ENCODE data around the gene HHAT. TPM values are rescaled to one million over a fixed set of nuclear protein-coding genes. Genes with fewer than 3 reads are reported as not detected.

HHAT gene
- total RNA-seq, 1 donor from 2014 or later: 2.9 TPM

DNA sequence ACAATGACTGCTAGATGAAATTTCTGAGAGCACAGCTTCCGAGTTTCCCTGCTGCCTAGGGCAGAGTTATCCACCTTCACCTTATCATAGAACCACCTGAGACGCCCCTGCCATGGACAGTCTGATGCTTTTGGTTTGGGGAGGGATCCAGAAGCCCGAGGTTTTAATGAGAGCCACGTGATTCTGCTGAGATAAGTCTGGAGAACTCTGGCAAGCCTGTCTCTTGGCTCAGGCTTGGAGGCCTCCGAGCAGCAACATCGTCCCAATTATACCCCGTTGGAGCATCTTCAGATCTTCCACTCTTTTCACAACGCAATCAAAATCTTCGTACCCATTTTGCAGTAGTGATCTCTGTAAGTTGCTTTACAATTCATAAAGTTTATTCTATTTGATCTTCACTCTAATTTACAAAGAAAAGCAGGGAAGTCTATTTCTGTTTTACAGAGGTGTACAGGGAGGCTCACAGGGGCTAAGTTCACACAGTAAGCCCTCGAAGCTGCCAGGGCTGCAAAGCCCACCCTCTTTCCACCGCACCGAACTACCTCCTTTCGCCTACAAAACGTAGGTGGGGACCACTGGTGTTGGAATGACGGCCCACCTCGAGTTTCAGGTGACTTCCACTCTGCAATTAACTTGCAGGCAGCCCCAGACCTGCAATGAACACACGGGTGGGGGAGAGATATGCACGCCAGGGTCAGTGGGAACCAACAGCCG is 513 bp upstream of the HHAT start:
- peak overlapping the region; percentile 69 for H3K4me3 ChIP-seq (ENCODE audit: low read depth, low read length)
- H3K27me3 ChIP-seq (ENCODE audit: control insufficient read depth, insufficient read depth, low read length): no peaks in the 10 kb centered on the region
- no peaks in the 10 kb centered on the region for H3K36me3 ChIP-seq (ENCODE audit: control insufficient read depth, insufficient read depth, low read length)
- DNase-seq (ENCODE audit: low read depth) (no peak), FAIRE-seq (no peak)
- TF ChIP-seq, protein P1, sequence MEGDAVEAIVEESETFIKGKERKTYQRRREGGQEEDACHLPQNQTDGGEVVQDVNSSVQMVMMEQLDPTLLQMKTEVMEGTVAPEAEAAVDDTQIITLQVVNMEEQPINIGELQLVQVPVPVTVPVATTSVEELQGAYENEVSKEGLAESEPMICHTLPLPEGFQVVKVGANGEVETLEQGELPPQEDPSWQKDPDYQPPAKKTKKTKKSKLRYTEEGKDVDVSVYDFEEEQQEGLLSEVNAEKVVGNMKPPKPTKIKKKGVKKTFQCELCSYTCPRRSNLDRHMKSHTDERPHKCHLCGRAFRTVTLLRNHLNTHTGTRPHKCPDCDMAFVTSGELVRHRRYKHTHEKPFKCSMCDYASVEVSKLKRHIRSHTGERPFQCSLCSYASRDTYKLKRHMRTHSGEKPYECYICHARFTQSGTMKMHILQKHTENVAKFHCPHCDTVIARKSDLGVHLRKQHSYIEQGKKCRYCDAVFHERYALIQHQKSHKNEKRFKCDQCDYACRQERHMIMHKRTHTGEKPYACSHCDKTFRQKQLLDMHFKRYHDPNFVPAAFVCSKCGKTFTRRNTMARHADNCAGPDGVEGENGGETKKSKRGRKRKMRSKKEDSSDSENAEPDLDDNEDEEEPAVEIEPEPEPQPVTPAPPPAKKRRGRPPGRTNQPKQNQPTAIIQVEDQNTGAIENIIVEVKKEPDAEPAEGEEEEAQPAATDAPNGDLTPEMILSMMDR (IDR thresholded peaks at IDR 0.05; ENCODE audit: insufficient read depth, low read length, severe bottlenecking): no peak

DNA sequence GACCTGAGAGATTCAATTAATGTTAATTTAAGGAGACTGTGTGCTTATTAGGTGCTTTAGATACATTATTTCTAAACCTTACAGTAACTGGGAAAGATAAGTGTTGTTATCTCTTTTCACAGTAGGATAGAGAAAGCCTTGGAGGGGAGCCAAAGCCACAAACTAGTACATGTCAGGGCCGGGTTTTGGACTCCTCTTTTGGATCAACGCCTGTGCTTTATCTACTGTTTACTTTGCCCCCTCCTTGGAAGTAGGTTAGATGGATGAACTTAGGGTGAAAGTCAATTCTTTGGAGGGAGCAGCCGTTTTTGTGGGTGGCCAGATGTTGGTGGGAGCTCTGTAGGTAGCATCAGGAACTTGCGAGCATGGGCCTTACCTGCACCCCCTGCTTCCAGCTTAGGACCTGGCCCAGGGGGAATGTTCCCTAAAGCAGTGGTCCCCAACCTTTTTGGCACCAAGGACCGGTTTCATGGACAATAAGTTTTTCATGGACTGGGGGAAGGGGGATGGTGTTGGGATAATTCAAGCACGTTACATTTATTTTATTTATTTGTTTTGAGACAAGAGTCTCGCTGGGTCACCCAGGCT is 1.7 kb downstream of the HHAT start:
- Histone ChIP-seq H3K27me3 (ENCODE audit: control insufficient read depth, insufficient read depth, low read length) (no peaks in the 10 kb centered on the region), H3K4me3 (ENCODE audit: low read depth, low read length) (no peak overlapping the region)
- no peak for FAIRE-seq

DNA sequence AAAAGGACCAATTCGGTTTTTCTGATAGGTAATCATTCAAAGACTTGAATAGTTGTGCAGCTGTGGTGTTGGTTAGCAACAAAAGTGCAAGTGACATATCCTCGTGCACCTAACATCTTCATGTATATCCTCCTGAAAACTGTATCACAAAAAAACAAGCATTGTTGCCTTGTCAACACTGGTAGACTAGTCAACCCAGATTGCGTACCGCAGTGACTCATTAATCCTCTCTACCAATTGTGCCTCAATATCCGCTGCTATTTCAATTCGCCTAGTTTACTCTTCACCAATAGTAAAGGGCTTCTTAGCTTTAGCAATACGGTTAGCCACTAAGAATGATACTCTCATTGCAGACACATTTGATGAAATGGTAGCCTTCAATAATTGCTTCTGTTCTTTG is 3.5 kb downstream of the HHAT start:
- no peaks in the 10 kb centered on the region for H3K27me3 ChIP-seq (ENCODE audit: control insufficient read depth, insufficient read depth, low read length)
- no peaks in the 10 kb centered on the region for H3K36me3 ChIP-seq (ENCODE audit: control insufficient read depth, insufficient read depth, low read length)
- DNase-seq (ENCODE audit: low read depth) (peak; percentile 29), FAIRE-seq (peak; percentile 79)
- no peak overlapping the region for H3K4me3 ChIP-seq (ENCODE audit: low read depth, low read length)
- TF ChIP-seq, protein P1 (IDR thresholded peaks at IDR 0.05; ENCODE audit: insufficient read depth, low read length, severe bottlenecking): no peak

More for the DNA sequence above, 1.7 kb downstream of the HHAT start:
- TF ChIP-seq, protein P1 (IDR thresholded peaks at IDR 0.05; ENCODE audit: insufficient read depth, low read length, severe bottlenecking): no peak
- H3K36me3 ChIP-seq (ENCODE audit: control insufficient read depth, insufficient read depth, low read length): no peaks in the 10 kb centered on the region
- DNase-seq (ENCODE audit: low read depth): no peak

DNA sequence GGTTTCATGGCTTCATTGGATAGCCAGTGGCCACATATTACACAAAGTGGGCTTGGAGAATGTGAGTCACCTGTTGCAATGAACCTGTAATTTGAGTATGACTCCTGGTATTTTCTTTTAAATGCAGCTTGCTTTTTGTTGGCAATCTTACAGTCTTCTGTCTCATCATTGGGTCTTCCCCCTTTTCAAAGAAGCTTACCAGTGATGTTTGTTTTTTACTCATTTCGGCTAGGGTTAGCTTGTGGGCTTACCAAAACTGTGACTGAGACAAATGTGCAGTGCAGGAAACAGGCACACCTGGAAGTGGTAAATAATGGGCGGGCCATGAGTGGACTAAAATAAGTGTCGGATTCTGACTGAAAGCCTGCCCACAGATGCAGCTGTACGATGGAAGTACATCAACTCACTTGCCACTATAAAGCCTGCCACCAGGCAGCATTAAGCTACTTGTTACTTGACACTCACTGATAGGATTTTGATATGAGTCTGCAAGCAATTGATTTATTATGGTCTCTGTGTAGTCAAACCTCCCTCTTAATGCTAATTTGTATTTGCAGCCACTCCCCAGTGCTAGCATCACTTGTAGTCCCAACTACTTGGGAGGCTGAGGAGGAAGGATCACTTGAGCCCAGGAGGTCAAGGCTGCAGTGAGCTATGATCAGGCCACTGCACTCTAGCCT is 4.2 kb downstream of the HHAT start:
- Histone ChIP-seq H3K36me3 (ENCODE audit: control insufficient read depth, insufficient read depth, low read length) (no peaks in the 10 kb centered on the region), H3K27me3 (ENCODE audit: control insufficient read depth, insufficient read depth, low read length) (no peaks in the 10 kb centered on the region), H3K4me3 (ENCODE audit: low read depth, low read length) (no peak overlapping the region)
- DNase-seq (ENCODE audit: low read depth) (peak; percentile 90), FAIRE-seq (peak; percentile 88)
- TF ChIP-seq, protein P1 (IDR thresholded peaks at IDR 0.05; ENCODE audit: insufficient read depth, low read length, severe bottlenecking): no peak

DNA sequence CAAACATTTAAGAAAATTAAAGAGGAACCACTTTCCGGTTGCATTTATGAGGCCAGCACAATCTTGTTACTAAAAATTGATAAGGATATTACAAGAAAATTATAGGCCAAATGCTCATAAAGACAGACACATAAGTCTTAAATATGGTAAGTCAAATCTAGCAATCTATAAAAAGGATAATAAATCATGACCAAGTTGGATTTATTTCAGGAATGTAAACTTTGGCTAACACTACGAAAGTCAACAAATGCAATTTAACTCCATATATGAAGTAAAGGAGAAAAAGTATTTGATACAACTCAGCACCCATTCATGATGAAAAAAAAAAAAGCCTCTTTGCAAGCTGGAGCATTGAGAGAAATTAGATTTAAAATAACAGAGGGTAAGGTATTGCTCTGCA is 6.3 kb downstream of the HHAT start:
- H3K4me3 ChIP-seq (ENCODE audit: low read depth, low read length): no peak overlapping the region
- TF ChIP-seq, protein P1 (IDR thresholded peaks at IDR 0.05; ENCODE audit: insufficient read depth, low read length, severe bottlenecking): no peak
- no peak for FAIRE-seq
- no peak for DNase-seq (ENCODE audit: low read depth)
- H3K36me3 ChIP-seq (ENCODE audit: control insufficient read depth, insufficient read depth, low read length): no peaks in the 10 kb centered on the region
- no peaks in the 10 kb centered on the region for H3K27me3 ChIP-seq (ENCODE audit: control insufficient read depth, insufficient read depth, low read length)

Measured in bronchial epithelial cell (primary cell).